ENCODE measurements around the gene VAPA.
A peak's percentile ranks its signal among the peaks of the same experiment; 100 is the strongest.

The VAPA gene, protein sequence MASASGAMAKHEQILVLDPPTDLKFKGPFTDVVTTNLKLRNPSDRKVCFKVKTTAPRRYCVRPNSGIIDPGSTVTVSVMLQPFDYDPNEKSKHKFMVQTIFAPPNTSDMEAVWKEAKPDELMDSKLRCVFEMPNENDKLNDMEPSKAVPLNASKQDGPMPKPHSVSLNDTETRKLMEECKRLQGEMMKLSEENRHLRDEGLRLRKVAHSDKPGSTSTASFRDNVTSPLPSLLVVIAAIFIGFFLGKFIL

DNA sequence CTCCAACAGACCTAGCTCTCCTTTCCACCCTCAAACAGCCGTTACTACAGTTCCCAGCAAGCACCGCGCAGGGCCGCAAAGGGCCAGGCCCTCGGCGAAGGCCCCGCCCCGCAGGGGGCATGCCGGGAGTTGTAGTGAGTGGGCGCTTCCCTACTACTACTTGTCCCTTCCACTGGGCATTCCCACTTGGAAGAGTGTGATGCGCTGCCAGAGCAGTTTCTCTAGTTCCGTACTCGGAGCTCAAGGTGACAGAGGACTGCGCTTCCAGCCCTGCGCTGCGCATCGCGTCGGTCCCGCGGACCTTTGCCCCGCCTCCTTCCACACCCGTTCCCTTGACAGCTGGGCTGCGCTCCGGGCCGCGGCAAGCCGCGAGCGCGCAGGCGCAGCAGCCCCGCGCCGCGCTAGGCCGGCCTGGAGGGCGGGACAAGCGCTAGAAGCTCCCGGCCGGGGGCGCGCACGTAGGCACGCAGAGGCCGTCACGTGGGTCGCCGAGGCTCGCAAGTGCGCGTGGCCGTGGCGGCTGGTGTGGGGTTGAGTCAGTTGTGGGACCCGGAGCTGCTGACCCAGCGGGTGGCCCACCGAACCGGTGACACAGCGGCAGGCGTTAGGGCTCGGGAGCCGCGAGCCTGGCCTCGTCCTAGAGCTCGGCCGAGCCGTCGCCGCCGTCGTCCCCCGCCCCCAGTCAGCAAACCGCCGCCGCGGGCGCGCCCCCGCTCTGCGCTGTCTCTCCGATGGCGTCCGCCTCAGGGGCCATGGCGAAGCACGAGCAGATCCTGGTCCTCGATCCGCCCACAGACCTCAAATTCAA is at the start of gene VAPA:
TSS of gene VAPA (plus strand) at position 491 of the 808 bp plus-strand sequence. CDS start at position 732, 241 bp downstream.
- DNase-seq, result peak; percentile 84 to 99 (median 98)

DNA sequence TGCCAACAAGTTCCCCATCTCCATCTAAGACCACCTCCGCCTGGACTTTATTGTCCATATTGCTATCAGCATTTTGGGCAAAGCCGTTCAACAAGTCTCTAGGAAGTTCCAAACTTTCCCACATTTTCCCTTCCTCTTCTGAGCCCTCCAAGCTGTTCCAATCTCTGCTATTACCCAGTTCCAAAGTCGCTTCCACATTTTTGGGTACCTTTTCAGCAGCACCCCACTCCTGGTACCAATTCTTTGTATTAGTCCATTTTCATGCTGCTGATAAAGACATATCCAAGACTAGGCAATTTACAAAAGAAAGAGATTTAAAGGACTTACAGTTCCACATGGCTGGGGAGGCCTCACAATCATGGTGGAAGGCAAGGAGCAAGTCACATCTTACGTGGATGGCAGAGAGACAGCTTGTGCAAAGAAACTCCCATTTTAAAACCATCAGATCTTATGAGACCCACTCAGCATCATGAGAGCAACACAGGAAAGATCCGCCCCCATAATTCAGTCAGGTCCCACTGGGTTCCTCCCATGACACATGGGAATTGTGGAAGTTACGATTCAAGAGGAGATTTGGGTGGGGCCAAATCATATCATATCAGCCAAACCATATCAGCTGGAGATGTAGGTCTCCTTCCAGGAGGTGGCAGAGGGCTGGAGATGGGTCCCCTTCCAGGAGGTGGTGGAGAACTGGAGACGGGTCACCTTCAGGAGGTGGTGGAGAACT is 47.9 kb upstream of the VAPA start:
- no peak for DNase-seq

DNA sequence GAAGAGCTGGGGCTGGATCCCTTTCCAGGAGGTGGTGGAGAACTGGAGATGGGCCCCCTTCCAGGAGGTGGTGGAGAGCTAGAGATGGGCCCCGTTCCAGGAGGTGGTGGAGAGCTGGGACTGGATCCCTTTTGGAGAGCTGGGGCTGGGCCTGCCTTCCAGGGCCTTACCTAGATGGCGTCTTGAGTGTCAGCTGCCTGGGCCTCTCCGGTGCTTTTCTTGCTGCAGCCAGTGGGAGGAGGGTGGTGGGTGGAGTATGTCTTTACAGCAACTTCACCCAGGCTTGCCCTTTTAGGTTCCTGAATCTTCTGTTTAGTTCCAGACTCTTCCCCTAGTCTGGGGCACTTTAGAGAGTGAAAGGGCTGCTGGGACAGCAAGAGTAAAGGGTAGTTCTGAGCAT is 47.2 kb upstream of the VAPA start:
- DNase-seq, result no peak

DNA sequence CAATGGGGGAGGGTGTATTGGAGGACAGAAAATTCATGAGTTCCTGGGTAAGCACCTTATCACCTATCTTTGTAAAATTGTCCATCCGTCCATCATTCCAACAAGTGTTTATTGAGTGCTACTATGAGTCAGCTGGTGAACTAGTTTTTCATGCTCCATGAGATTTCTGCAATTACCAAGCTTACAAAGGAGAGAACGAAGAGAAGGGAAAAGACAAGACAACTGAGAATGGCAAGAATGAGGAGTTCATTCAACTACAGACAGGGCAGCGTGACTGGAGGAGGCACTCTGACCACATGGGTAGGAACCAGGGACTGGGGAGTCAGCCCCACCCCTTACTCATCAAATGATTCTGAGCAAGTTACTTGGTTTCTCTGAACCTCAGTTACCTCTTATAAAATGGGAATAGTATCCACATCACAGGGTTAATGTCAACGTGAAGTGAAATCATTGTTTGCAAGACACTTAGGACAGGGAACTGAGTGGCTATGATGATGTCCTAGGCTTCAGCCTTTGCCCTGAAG is 46.7 kb upstream of the VAPA start:
- no peak for DNase-seq

DNA sequence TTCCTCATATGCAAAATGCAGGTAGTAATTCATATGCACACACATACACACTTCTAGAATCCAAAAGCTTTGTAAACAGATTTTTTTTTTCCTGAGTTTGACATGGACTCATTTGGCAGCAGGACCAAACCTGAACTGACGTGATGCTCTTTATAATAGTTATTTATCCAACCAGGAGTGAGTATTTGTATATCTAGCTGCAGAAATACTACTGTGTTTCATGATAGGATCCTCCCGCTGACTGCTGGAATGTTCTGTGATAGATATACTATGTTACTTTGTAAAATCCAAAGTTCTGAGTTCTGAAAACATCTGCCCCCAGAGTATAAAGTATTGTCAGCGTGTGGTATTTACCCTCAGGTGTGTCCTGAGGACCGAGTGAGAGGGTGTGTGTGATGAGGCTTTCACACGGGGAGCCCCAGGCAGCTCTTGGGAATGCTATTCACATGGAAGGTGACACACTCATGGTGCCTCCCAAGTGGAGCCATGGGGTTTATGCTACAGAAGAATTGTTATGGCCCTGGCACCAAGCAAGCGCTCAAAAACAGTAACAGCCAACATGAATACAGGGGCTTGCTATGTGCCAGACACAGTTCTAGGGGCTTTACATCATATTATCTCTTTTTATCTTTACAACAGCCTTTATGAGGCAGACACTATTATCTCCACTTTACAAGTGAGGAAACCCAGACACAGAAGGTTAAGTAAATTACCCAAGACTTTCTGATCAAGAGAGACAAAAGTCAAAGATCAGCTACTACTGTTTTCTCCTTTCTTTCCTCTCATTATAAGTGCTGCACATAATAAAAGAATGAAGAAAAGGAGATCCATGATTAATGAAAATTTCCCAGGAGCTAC is 44.7 kb upstream of the VAPA start:
- DNase-seq, result no peak

DNA sequence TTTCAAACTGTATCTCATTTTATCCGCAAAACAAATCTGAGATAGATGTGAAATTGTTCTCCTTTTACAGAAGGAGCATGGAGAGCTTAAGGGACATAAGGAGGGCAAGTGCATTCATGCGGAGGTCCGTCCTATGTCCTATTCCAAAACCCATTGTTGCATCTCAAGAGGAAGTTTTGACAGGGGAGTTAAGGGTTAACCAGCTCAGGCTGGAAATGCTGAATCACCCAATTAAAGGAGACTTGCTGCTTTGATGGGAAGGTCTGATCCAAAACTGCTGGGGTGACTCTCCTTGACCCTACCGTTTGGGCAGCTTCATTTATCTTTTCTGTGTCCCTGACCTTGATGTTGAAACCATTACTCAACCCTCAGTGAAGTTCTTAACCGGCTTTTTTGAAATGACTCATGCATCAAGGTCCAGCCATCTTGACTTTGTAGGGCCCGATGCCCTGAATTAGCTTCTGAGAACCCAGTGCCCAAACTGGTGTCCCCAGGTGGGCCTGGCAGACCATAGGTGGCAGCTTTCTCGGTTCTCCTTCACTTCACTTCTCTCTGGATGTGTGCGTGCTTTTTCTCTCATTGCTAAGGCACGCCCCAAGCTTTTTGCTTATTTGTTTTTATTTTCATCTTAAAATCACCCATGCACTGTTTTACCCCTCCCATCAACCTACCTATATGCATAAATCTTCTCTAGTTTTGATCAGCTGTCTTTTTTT is 43.9 kb upstream of the VAPA start:
- no peak for DNase-seq

DNA sequence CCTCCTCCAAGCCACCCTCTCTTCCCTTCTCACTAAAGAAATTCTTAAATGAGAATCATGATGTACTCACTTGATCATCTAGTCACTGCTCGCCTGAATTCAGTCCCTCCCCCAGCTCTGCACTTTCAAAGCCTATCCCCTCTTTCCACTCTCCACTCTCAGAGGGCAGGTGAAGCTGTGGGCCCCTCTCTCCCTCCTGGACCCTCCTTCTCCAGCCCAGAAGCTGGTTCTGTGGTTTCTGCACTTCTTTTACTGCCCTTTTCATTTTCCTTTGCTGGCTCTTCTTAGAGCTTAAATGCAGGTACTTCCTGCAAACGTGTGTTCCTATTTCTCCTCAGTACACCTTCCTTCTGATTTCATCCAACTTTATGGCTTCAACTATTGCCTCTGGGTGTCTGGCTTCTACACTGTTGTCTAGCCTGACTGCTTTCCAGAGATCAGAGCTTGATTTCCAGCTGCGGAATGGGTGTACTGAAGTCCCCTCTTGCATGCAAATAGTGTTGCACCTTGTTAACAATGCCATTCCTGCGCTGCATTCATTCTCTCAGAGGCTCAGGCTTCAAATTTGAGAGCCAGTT is 43.3 kb upstream of the VAPA start:
- no peak for DNase-seq

DNA sequence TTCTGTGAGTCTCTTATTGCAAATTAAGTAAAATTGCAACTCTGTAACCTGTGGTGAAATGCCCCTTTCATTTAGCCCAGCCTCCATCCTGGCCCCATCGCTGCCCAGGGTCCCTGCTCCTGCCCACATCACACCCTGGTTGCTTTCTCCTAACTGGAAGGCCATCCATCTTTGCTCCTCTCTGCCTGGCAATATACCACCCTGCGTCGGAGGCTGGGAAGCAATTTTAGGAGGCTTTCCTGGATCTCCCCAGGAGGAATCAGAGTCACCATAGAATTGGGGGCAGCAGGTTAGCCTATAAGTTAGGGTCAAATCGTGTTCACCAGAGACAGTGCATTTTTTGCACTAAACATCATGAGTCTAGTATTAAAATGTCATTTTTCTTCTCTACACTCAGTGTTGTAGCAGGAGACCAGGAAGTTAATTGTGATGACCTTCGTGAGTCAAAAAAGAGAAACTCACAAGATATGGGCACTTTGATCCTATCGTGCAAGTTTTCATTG is 42.5 kb upstream of the VAPA start:
- no peak for DNase-seq

DNA sequence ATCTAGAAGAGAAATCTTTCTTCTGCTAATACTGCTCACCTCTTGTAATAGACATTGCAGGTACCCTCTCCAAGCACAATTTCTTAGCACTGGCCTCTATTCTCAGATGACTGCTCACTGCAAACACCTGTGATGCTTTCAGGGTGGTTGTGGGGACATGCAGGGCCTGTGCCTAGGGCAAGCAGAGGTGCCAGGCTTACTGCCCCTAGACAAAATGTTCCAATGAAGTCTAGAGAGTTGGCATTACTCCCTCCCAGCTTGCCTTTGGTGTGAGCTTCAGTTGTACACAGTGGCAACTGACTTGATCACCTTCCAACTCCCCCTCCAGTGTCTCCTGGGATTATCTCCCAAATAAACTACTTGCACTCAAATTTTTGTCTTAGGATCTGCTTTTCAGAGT is 41.0 kb upstream of the VAPA start:
- DNase-seq, result no peak

DNA sequence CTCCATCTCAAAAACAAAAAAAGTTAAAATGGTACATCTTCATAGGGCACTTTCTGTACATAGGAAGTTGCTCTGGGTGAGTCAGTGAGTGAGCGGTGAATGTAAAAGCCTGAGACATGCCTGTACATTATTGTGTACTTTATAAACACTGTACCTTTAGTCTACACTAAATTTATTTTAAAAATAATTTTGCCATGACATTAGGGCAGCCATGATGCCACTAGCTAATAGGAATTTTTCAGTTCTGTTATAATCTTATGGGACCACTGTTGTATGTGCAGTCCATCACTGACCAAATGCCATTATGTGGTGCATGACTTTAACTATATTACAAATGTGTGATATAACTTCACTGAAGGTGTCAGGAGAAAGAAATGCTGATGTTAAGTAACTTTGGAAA is 39.1 kb upstream of the VAPA start:
- DNase-seq, result no peak

DNA sequence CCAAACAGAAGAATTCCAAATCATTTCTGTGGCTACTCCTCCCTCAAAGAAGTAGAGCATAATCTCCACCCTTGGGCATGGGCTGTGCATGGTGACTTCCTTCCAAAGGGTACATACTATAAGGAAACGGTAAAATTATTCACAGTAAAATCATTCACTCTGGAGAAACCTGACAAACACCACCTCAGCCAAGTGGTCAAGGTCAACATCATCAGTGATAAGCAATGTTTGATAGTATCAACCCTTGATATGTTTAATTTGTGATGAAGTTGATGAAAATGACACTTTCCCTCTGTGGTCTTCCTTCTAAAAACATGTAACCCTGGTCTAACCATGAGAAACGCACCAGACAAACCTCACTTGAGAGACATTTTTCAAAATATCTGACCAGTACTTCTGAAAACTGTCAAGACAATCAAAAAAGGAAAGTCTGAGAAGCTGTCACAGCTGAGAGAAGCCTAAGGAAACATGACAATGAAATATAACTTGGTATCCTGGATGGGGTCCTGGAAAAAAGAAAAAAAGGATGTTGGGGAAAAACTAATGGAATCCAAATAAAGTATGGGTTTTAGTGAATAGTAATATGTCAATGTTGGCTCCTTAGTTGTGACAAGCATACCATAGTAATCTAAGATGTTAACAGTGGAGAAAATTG is 37.5 kb upstream of the VAPA start:
- no peak for DNase-seq

DNA sequence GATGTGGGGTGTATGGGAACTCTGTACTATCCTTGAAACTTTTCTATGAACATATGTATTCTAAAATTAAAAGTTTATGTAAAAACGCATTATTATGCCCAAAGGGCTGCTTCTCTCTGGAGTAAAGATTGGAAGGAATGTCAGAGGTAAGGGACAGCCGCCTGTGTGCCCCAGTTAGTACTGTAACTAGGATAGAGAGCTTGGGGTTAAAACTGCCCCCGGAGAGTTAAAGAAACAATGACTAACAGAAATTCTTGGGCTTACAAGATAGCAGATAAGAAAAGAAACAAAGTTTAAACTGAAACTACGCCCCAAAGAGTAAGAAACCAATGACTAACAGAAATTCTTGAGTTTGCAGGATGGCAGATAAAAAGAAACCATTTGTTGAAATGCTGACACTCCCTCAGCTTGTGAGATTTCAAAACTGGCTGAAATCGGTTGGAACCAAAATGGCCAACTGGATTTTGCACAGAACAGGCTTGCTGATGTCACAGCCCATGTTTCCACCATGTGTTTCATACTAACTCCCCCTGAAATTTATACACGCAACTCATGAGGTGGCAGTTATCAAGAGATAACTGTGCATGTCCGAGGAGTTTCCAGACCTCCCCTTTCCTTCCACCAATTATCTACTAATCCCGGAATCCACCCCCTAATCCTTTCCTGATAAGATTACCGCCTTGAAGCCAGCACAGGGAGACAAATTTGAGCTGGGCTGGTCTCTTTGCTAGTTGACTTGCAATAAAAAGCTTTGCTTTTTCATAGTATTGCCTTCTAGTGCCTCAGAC is 36.8 kb upstream of the VAPA start:
- no peak for DNase-seq

DNA sequence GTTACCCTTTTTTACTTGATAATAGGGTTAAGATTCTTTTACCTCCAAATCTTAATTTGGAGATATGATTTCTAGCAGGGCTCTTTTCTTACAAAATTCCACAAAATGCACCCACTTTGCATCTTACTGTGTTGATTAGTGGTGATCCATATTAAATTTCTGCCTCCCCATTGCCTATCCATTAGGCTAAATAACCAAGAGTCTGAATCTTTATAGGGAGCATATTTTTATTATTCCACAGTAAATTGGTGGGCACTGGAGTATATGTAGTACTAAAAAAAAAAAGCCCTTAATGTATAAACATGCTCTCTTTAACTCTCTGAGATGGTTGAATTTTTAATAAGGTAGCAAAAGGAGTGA is 36.2 kb upstream of the VAPA start:
- DNase-seq, result no peak

DNA sequence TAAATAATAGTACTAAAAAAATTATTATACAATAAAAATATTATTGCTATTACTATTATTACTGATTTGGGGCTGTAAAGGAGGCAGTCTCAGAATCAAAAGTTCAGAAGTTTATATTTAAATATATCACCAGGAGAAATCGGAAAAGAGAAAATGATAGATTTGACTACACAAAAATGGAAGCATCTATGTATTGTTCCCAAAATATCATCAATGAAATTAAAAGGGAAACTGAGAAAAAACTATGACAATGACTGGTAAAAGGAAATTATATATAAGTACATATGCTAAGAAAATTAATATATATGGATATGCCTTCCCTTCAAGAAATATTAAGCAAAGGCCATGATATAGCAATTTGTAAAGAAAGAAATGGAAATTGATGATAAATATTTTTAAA is 35.7 kb upstream of the VAPA start:
- DNase-seq, result no peak

DNA sequence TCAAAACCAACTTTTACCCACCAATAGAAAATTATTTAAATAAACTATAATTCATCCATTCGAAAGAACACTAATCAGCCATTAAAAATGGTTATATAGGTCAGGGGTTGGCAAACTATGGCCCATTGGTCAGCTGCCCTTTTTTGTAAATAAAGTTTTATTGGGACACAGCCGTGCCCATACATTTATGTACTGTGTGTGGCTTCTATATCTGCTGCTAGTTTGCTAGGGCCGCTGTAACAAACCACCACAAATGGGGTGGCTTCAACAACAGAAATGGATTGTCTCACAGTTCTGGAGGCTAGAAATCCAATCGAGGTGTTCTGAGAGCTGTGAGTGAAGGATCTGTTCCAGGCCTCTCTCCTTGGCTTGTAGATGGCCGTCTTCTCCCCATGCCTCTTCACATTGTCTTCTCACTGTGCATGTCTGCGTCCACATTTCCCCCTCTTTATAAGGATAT is 35.0 kb upstream of the VAPA start:
- no peak for DNase-seq

DNA sequence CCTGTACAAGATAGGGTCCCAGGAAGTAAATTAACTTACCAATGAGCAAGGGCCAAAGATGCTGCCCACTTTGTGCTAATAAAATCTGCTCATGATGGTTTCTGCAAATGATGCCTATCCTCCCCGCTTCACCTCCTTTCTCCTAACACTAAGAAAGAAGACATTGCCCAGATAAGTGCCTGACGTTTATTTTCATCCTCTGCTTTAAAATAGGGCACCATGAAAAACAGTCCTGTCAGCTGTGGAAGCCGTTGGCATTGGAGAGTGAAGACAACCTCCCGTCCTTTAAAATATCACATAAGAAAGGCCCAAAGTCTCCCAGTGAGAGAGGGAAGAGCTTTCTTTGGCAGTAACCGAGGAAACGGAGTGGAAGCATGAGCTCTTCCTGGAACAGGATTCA is 29.7 kb upstream of the VAPA start:
- no peak for DNase-seq

DNA sequence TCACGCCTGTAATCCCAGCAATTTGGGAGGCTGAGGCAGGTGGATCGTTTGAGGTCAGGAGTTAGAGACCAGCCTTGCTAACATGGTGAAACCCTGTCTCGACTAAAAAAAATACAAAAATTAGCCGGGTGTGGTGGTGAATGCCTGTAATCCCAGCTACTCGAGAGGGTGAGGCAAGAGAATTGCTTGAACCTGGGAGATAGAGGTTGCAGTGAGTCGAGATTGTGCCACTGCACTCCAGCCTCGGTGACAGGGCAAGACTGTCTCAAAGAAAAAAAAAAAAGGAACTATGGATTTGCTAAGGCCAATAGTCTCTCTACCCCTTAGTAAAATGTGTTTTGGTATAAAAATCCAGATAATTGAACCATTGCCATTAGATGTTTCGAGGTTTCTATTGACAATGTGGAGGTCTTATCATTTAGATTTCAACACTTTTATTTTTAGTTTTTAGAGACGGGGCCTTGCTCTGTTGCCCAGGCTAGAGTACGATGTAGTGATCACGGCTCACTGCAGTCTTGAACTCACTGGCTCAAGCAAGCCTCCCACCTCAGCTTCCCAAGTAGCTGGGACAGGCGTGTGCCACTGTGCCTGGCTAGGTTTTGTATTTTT is 29.2 kb upstream of the VAPA start:
- DNase-seq, result no peak

DNA sequence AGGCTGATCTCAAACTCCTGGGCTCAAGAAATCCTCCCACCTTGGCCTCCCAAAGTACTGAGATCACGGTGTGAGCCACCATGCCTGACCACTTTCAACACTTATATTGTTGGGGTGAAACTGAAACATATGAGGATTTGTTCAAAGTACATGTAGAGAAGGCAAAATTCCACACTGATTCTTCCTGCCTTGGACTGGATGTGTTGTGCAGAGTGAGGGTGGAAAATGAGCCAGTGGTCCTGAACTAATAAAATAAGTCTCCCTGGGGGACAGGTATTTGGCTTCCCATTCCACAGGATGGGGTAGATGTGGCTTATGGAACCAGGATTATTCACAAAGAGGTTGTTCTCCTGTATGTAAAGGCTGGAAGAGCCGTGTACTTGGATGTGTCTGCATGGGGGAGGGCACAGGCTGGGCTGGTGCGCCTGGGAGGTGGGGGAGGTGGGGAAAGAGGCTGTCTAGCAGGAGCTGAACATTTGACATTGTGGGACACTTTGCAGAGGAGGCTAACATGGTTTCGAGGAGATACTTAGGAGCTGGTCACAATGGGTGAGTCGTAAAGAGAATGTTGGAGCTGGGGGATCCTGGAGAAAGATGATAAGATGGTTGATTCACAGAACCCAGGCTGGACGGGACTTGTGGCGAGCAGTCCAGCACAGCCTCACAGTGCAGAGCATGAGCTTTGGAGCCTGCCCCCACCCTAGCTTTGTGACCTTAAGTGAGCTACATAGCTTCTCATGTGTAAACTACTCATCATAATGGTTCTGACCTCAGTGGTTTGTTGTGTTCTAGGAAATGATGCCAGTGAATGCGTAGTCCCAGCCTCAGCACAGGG is 28.4 kb upstream of the VAPA start, which contains the start of gene TXNDC2:
TSS of gene TXNDC2 (plus strand) at position 804 of the 835 bp plus-strand sequence. CDS start 708 bp downstream, outside the sequence.
- no peak for DNase-seq

Measured in C1 segment of cervical spinal cord (tissue), 14 donors.